ENCODE data around the gene DBP.
"Not testable (repeated sequence)": the region's sequence is repeated elsewhere in the genome, so short reads cannot be mapped to it uniquely, and the experiment has no call there.

Gene DBP

DNA sequence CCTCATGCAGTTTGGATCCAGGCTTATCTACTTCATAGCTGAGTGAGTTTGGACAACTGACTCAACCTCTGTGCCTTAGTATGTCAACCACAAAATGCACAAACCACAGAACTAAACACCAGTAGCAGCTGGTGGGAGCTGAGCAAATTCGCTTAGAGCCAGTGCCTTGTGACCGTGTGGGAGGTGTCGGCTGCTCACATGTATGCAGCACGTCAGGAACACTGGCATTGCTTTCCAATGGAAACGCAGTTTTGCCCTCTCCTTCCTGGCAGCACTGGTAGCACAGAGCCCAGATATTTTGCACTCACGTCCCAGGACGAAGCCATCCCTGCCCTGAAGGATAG lies 43.9 kb upstream of the DBP start:
- H3K36me3 ChIP-seq (ENCODE audit: control insufficient read depth in 2 of 2, insufficient read depth in 1 of 2, low read length in 2 of 2), result no peaks in the 10 kb centered on the region
- CTCF ChIA-PET, result no interaction called here
- H3K4me1 ChIP-seq (ENCODE audit: control insufficient read depth, insufficient read depth, low read length), result no peaks in the 10 kb centered on the region; the same call in 1 of the 2 replicates
- no peak overlapping the region for H3K27ac ChIP-seq (ENCODE audit: extremely low read depth, low read depth, low read length)
- H3K9me3 ChIP-seq (ENCODE audit: control insufficient read depth, insufficient read depth, low read depth, low read length), result no peaks in the 10 kb centered on the region
- H3K4me3 ChIP-seq (ENCODE audit: low read depth, low read length), result no peak overlapping the region
- TF ChIP-seq ZNF426 (tag by site-specific recombination; IDR thresholded peaks at IDR 0.05) (no peak), KLF10 (tag by site-specific recombination; IDR thresholded peaks at IDR 0.05) (no peak), ZNF132 (tag by site-specific recombination; IDR thresholded peaks at IDR 0.05; ENCODE audit: borderline replicate concordance) (no peak), ZEB2 (tag by site-specific recombination; IDR thresholded peaks at IDR 0.05) (no peak), EGR2 (tag by site-specific recombination; IDR thresholded peaks at IDR 0.05; ENCODE audit: low read depth) (0 out of 2 replicates have a peak, but pooled peaks have one; percentile 31), ZNF133 (tag by site-specific recombination; IDR thresholded peaks at IDR 0.05) (no peak), ZFHX2 (tag by site-specific recombination; conservative IDR thresholded peaks at IDR 0.05) (peak; percentile 64), GLIS2 (tag by site-specific recombination; IDR thresholded peaks at IDR 0.05) (no peak)
- TF ChIP-seq, protein P1, sequence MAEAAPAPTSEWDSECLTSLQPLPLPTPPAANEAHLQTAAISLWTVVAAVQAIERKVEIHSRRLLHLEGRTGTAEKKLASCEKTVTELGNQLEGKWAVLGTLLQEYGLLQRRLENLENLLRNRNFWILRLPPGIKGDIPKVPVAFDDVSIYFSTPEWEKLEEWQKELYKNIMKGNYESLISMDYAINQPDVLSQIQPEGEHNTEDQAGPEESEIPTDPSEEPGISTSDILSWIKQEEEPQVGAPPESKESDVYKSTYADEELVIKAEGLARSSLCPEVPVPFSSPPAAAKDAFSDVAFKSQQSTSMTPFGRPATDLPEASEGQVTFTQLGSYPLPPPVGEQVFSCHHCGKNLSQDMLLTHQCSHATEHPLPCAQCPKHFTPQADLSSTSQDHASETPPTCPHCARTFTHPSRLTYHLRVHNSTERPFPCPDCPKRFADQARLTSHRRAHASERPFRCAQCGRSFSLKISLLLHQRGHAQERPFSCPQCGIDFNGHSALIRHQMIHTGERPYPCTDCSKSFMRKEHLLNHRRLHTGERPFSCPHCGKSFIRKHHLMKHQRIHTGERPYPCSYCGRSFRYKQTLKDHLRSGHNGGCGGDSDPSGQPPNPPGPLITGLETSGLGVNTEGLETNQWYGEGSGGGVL (tag by site-specific recombination; IDR thresholded peaks at IDR 0.05), result no peak
- POLR2A ChIA-PET, result no interaction called here

DNA sequence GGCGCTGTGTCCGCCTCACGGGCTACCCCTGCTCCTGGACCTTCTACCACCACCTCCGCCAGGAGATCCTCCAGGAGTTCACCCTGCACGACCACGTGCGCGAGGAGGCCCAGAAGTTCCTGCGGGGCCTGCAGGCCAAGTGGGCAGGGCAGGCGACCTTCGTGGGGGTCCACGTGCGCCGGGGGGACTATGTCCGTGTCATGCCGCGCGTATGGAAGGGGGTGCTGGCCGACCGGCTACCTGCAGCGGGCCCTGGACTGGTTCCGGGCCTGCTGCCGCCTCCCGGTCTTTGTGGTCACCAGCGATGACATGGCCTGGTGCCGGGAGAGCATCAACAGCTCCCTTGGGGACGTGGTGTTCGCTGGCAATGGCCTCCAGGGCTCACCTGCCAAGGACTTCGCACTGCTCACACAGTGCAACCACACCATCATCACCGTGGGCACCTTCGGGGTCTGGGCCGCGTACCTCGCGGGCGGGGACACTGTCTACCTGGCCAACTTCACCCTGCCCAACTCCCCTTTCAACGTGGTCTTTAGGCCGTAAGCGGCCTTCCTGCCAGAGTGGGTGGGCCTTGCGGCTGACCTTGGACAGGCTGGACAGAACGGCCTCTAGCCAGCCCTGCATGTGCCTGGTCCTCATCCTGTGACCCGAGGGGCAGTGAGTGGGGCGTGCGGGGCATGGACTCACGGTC lies 43.4 kb upstream of the DBP start:
- POLR2A ChIA-PET, result no interaction called here

DNA sequence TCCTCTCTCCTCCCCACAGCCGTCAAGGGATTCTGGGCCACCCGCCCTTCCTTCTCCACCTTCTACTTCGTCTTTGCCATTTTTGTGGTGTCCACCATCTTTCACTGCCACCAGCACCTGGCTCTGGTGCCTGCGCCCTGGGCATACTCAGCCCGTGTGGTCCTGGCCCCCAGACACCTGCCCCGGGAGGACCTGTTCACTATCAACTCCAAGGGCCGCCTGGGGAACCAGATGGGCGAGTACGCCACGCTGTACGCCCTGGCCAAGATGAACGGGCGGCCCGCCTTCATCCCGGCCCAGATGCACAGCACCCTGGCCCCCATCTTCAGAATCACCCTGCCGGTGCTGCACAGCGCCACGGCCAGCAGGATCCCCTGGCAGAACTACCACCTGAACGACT lies 42.8 kb upstream of the DBP start:
- CTCF ChIA-PET; H3K36me3 ChIP-seq (ENCODE audit: control insufficient read depth in 2 of 2, insufficient read depth in 1 of 2, low read length in 2 of 2); H3K4me1 ChIP-seq (ENCODE audit: control insufficient read depth, insufficient read depth, low read length); POLR2A ChIA-PET; H3K27ac ChIP-seq (ENCODE audit: extremely low read depth, low read depth, low read length); H3K9me3 ChIP-seq (ENCODE audit: control insufficient read depth, insufficient read depth, low read depth, low read length); H3K4me3 ChIP-seq (ENCODE audit: low read depth, low read length): not testable (repeated sequence)

More for the DNA sequence above, 43.4 kb upstream of the DBP start:
- Histone ChIP-seq H3K27ac (ENCODE audit: extremely low read depth, low read depth, low read length) (no peak overlapping the region), H3K36me3 (ENCODE audit: control insufficient read depth in 2 of 2, insufficient read depth in 1 of 2, low read length in 2 of 2) (no peaks in the 10 kb centered on the region), H3K4me3 (ENCODE audit: low read depth, low read length) (no peak overlapping the region), H3K9me3 (ENCODE audit: control insufficient read depth, insufficient read depth, low read depth, low read length) (no peaks in the 10 kb centered on the region), H3K4me1 (ENCODE audit: control insufficient read depth, insufficient read depth, low read length) (no peaks in the 10 kb centered on the region; the same call in 1 of the 2 replicates)
- TF ChIP-seq ZNF521 (tag by site-specific recombination; IDR thresholded peaks at IDR 0.05) (no peak), ZNF610 (tag by site-specific recombination; IDR thresholded peaks at IDR 0.05; ENCODE audit: borderline replicate concordance) (no peak), BCL11A (tag by site-specific recombination; IDR thresholded peaks at IDR 0.05; ENCODE audit: low read depth) (no peak), ZNF114 (tag by site-specific recombination; IDR thresholded peaks at IDR 0.05) (no peak), MYNN (tag by site-specific recombination; IDR thresholded peaks at IDR 0.05; ENCODE audit: borderline replicate concordance) (no peak), SCRT1 (tag by site-specific recombination; IDR thresholded peaks at IDR 0.05; ENCODE audit: borderline replicate concordance) (no peak), ZNF391 (tag by site-specific recombination; IDR thresholded peaks at IDR 0.05; ENCODE audit: borderline replicate concordance, low read depth) (no peak), ZNF785 (tag by site-specific recombination; IDR thresholded peaks at IDR 0.05) (no peak), TRIM28 (IDR thresholded peaks at IDR 0.05; ENCODE audit: borderline replicate concordance, low read length) (no peak), ZNF624 (tag by site-specific recombination; IDR thresholded peaks at IDR 0.05) (no peak), GLIS1 (tag by site-specific recombination; IDR thresholded peaks at IDR 0.05) (no peak), ZNF514 (tag by site-specific recombination; IDR thresholded peaks at IDR 0.05) (no peak), ZNF239 (tag by site-specific recombination; IDR thresholded peaks at IDR 0.05) (no peak), SALL2 (tag by site-specific recombination; IDR thresholded peaks at IDR 0.05; ENCODE audit: borderline replicate concordance) (no peak)
- TF ChIP-seq, protein P2, sequence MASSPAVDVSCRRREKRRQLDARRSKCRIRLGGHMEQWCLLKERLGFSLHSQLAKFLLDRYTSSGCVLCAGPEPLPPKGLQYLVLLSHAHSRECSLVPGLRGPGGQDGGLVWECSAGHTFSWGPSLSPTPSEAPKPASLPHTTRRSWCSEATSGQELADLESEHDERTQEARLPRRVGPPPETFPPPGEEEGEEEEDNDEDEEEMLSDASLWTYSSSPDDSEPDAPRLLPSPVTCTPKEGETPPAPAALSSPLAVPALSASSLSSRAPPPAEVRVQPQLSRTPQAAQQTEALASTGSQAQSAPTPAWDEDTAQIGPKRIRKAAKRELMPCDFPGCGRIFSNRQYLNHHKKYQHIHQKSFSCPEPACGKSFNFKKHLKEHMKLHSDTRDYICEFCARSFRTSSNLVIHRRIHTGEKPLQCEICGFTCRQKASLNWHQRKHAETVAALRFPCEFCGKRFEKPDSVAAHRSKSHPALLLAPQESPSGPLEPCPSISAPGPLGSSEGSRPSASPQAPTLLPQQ (tag by site-specific recombination; IDR thresholded peaks at IDR 0.05), result no peak
- TF ChIP-seq, protein P3, sequence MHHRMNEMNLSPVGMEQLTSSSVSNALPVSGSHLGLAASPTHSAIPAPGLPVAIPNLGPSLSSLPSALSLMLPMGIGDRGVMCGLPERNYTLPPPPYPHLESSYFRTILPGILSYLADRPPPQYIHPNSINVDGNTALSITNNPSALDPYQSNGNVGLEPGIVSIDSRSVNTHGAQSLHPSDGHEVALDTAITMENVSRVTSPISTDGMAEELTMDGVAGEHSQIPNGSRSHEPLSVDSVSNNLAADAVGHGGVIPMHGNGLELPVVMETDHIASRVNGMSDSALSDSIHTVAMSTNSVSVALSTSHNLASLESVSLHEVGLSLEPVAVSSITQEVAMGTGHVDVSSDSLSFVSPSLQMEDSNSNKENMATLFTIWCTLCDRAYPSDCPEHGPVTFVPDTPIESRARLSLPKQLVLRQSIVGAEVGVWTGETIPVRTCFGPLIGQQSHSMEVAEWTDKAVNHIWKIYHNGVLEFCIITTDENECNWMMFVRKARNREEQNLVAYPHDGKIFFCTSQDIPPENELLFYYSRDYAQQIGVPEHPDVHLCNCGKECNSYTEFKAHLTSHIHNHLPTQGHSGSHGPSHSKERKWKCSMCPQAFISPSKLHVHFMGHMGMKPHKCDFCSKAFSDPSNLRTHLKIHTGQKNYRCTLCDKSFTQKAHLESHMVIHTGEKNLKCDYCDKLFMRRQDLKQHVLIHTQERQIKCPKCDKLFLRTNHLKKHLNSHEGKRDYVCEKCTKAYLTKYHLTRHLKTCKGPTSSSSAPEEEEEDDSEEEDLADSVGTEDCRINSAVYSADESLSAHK (tag by site-specific recombination; IDR thresholded peaks at IDR 0.05), result no peak
- CTCF ChIA-PET, result no interaction called here
